GM12878 (cell line): Measurements from ENCODE around the gene CTSW. TPM values are rescaled to one million over a fixed set of nuclear protein-coding genes. Genes with fewer than 3 reads are reported as not detected.

ENCODE experiments used
- BHLHE40 ChIP-seq, 2 experiments: fragments of 450-650 bp in 1 of 2; IDR thresholded peaks; 2 replicates each; pipeline ENCODE4 v1.6.1; 2011 to 2017; ENCODE audit warnings: low read depth in 2 of 2, borderline replicate concordance in 1 of 2, improper control_type of control experiment in 1 of 2, low read length in 1 of 2, mild to moderate bottlenecking in 1 of 2
- E4F1 ChIP-seq: fragments of 450-650 bp; IDR thresholded peaks from 2 replicates; pipeline ENCODE4 v1.6.1; 2018; ENCODE audit warnings: borderline replicate concordance, mild to moderate bottlenecking; ENCODE audit not compliant: partially characterized antibody
- EGR1 ChIP-seq, 2 experiments: IDR thresholded peaks; 1 replicate in 1 of 2; 2 replicates in 1 of 2; pipeline ENCODE4 v1.6.1; 2011 to 2012; ENCODE audit warnings: low read depth in 2 of 2, low read length in 2 of 2, borderline replicate concordance in 1 of 2, mild to moderate bottlenecking in 1 of 2, moderate library complexity in 1 of 2
- EP300 ChIP-seq, 2 experiments: fragments of 150-350 bp in 1 of 2; IDR thresholded peaks; 2 replicates each; pipeline ENCODE4 v1.6.1; 2011 to 2012; ENCODE audit warnings: low read depth in 2 of 2, low read length in 2 of 2, borderline replicate concordance in 1 of 2, improper control_type of control experiment in 1 of 2, inconsistent platforms in 1 of 2; ENCODE audit not compliant: control insufficient read depth in 1 of 2
- FOS ChIP-seq: IDR thresholded peaks from 3 replicates; pipeline ENCODE4 v1.6.1; 2011; ENCODE audit warnings: borderline replicate concordance; ENCODE audit not compliant: insufficient read length; ENCODE audit errors: extremely low read depth
- FOXK2 ChIP-seq: fragments of 450-650 bp; IDR thresholded peaks from 2 replicates; pipeline ENCODE4 v1.6.1; 2017; ENCODE audit warnings: mild to moderate bottlenecking, moderate library complexity
- GABPA ChIP-seq: IDR thresholded peaks from 2 replicates; pipeline ENCODE4 v1.6.1; 2014; ENCODE audit warnings: antibody characterized with exemption, low read depth, mild to moderate bottlenecking, inconsistent platforms
- HDGF ChIP-seq: fragments of 450-650 bp; IDR thresholded peaks from 2 replicates; pipeline ENCODE4 v1.6.1; 2016; ENCODE audit warnings: antibody characterized with exemption
- IKZF2 ChIP-seq, 2 experiments: fragments of 450-650 bp; IDR thresholded peaks; 2 replicates each; pipeline ENCODE4 v1.6.1; 2017; ENCODE audit warnings: mild to moderate bottlenecking in 2 of 2, moderate library complexity in 2 of 2
- KAT2A ChIP-seq: conservative IDR thresholded peaks from 2 replicates; pipeline ENCODE4 v1.6.1; 2011; ENCODE audit warnings: low read depth, low read length; ENCODE audit not compliant: control insufficient read depth
- MEF2B ChIP-seq: fragments of 450-650 bp; IDR thresholded peaks from 2 replicates; pipeline ENCODE4 v1.6.1; 2018; ENCODE audit warnings: mild to moderate bottlenecking, moderate library complexity; ENCODE audit not compliant: partially characterized antibody, poor library complexity, severe bottlenecking
- NR2F1 ChIP-seq: fragments of 450-650 bp; conservative IDR thresholded peaks from 2 replicates; pipeline ENCODE4 v1.6.1; 2017; ENCODE audit warnings: mild to moderate bottlenecking
- NRF1 ChIP-seq: conservative IDR thresholded peaks from 2 replicates; pipeline ENCODE4 v1.6.1; 2011; ENCODE audit warnings: mild to moderate bottlenecking, low read depth, low read length, improper control_type of control experiment
- PAX8 ChIP-seq: fragments of 450-650 bp; IDR thresholded peaks from 2 replicates; pipeline ENCODE4 v1.6.1; 2017; ENCODE audit warnings: mild to moderate bottlenecking, moderate library complexity
- RUNX3 ChIP-seq: IDR thresholded peaks from 2 replicates; pipeline ENCODE4 v1.6.1; 2012; ENCODE audit warnings: low read length, inconsistent platforms
- SMC3 ChIP-seq: IDR thresholded peaks from 2 replicates; pipeline ENCODE4 v1.6.1; 2011; ENCODE audit warnings: low read length, improper control_type of control experiment, borderline replicate concordance
- SP1 ChIP-seq: IDR thresholded peaks from one replicate; pipeline ENCODE4 v1.6.1; 2011; ENCODE audit warnings: low read depth, low read length
- SRF ChIP-seq, 2 experiments: IDR thresholded peaks; 2 replicates each; pipeline ENCODE4 v1.6.1; 2011; ENCODE audit warnings: low read depth in 2 of 2, low read length in 2 of 2, mild to moderate bottlenecking in 1 of 2, moderate library complexity in 1 of 2
- TARDBP ChIP-seq: IDR thresholded peaks from 2 replicates; pipeline ENCODE4 v1.6.1; 2016; ENCODE audit warnings: borderline replicate concordance
- ZBED1 ChIP-seq: IDR thresholded peaks from 2 replicates; pipeline ENCODE4 v1.6.1; 2016; ENCODE audit warnings: borderline replicate concordance
- ZNF207 ChIP-seq: fragments of 450-650 bp; IDR thresholded peaks from 2 replicates; pipeline ENCODE4 v1.6.1; 2014; ENCODE audit warnings: antibody characterized with exemption, mild to moderate bottlenecking, borderline replicate concordance
- ZNF274 ChIP-seq: IDR thresholded peaks from one replicate; pipeline ENCODE4 v1.8.0; 2011; ENCODE audit not compliant: insufficient read length, insufficient read depth
- polyA plus RNA-seq, 11 experiments: library from polyadenylated mRNA; depleted of rRNA in 4 of 11; unstranded in 6 of 11; stranded (reverse) in 5 of 11; fragments of >200 nt; fragmentation: Nextera tagmentation in 4 of 11; fragmentation: Illumina TruSeq in 1 of 11; extraction: Ambion mirVana in 4 of 11; extraction: Trizol in 1 of 11; gene quantifications; 1 replicate in 1 of 11; 2 replicates in 10 of 11; pipeline versions ENCODE4 v1.2.1 to v1.2.3, GENCODE V29; 2011 to 2016; ENCODE audit warnings: inconsistent platforms in 2 of 11, missing spikeins in 2 of 11, low read depth in 1 of 11
- total RNA-seq, 4 experiments: library from RNA; depleted of rRNA in 3 of 4; stranded (reverse); fragments of >200 nt in 3 of 4; fragmentation: Illumina TruSeq in 1 of 4; extraction: Trizol in 1 of 4; gene quantifications; 2 replicates each; pipeline versions ENCODE4 v1.2.1 to v1.2.3, GENCODE V29; 2013 to 2021
- TF ChIP-seq, protein P1 (sequence below): IDR thresholded peaks from 2 replicates; pipeline ENCODE4 v1.6.1; 2012; ENCODE audit warnings: low read depth, low read length, improper control_type of control experiment
- TF ChIP-seq, protein P2 (sequence below): fragments of 450-650 bp; IDR thresholded peaks from 2 replicates; pipeline ENCODE4 v1.6.1; 2018; ENCODE audit warnings: mild to moderate bottlenecking, low read depth, moderate library complexity; ENCODE audit not compliant: partially characterized antibody

CTSW gene
- total and polyA plus RNA-seq, 10 of the 15 experiments (the other 5 are each of a cell fraction or from before 2014, with no cell fraction given) = 0.53 to 12.0 (median 1.7) TPM

DNA sequence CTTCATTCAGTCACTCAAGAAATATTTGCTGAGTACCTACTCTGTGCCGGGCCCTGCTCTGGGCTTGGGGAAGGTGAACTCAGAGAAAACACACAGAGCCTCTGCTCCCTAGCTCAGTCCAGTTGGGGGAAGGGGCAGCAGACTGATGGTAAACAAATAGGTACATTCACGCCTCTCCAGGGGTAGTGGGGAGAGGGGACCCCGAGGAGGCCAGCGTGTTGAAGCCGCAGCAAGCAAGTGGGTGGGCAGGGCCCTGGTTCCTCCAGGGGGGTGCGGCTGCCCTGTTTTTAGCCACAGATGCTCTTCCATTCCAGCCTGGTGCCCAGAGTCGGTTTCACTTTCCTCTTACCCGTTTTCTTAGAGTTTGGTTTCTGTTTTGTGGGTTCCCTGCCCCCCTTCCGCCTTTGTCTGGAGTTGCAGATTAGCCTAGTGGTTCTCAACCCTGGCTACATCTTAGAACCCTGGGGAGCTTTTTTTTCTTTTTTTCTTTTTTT lies 48.3 kb downstream of the CTSW start (continued):
- TF ChIP-seq GABPA (no peak), TARDBP (no peak), NRF1 (no peak), NR2F1 (no peak), MEF2B (peak; percentile 54), E4F1 (no peak), SP1 (peak; percentile 48), EGR1 (IDR thresholded peaks at IDR 0.05; ENCODE audit: borderline replicate concordance in 1 of 2, low read depth in 2 of 2, low read length in 2 of 2) (no peak), PAX8 (no peak), KAT2A (no peak), IKZF2 (IDR thresholded peaks at IDR 0.05) (peak; percentile 73 to 76; a peak in 3 of 4 replicates), FOS (no peak), HDGF (peak; percentile 78), SRF (IDR thresholded peaks at IDR 0.05; ENCODE audit: low read depth in 2 of 2, low read length in 2 of 2) (no peak), BHLHE40 (IDR thresholded peaks at IDR 0.05; ENCODE audit: borderline replicate concordance in 1 of 2, low read depth in 2 of 2, low read length in 1 of 2) (peak; percentile 11 to 33; a peak in 1 of 4 replicates), SMC3 (peak; percentile 21; the same call in 1 of the 2 replicates), ZNF207 (no peak), RUNX3 (peak; percentile 92), ZNF274 (no peak), FOXK2 (no peak), EP300 (IDR thresholded peaks at IDR 0.05; ENCODE audit: borderline replicate concordance in 1 of 2, control insufficient read depth in 1 of 2, low read depth in 2 of 2, low read length in 2 of 2) (peak; percentile 38 to 58; a peak in 1 of 4 replicates), ZBED1 (no peak)
- TF ChIP-seq, protein P1, sequence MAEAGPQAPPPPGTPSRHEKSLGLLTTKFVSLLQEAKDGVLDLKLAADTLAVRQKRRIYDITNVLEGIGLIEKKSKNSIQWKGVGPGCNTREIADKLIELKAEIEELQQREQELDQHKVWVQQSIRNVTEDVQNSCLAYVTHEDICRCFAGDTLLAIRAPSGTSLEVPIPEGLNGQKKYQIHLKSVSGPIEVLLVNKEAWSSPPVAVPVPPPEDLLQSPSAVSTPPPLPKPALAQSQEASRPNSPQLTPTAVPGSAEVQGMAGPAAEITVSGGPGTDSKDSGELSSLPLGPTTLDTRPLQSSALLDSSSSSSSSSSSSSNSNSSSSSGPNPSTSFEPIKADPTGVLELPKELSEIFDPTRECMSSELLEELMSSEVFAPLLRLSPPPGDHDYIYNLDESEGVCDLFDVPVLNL = no peak
- TF ChIP-seq, protein P2, sequence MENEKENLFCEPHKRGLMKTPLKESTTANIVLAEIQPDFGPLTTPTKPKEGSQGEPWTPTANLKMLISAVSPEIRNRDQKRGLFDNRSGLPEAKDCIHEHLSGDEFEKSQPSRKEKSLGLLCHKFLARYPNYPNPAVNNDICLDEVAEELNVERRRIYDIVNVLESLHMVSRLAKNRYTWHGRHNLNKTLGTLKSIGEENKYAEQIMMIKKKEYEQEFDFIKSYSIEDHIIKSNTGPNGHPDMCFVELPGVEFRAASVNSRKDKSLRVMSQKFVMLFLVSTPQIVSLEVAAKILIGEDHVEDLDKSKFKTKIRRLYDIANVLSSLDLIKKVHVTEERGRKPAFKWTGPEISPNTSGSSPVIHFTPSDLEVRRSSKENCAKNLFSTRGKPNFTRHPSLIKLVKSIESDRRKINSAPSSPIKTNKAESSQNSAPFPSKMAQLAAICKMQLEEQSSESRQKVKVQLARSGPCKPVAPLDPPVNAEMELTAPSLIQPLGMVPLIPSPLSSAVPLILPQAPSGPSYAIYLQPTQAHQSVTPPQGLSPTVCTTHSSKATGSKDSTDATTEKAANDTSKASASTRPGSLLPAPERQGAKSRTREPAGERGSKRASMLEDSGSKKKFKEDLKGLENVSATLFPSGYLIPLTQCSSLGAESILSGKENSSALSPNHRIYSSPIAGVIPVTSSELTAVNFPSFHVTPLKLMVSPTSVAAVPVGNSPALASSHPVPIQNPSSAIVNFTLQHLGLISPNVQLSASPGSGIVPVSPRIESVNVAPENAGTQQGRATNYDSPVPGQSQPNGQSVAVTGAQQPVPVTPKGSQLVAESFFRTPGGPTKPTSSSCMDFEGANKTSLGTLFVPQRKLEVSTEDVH = no peak
